T1000 (cell line): ENCODE results near the gene KISS1R.
"Not testable (repeated sequence)": the region's sequence is repeated elsewhere in the genome, so short reads cannot be mapped to it uniquely, and the experiment has no call there.

ENCODE experiments used
- DNase-seq: peaks from one replicate; lab custom pipeline; 2025; ENCODE audit warnings: mixed read lengths; lab: John Stamatoyannopoulos, UW

KISS1R gene

DNA sequence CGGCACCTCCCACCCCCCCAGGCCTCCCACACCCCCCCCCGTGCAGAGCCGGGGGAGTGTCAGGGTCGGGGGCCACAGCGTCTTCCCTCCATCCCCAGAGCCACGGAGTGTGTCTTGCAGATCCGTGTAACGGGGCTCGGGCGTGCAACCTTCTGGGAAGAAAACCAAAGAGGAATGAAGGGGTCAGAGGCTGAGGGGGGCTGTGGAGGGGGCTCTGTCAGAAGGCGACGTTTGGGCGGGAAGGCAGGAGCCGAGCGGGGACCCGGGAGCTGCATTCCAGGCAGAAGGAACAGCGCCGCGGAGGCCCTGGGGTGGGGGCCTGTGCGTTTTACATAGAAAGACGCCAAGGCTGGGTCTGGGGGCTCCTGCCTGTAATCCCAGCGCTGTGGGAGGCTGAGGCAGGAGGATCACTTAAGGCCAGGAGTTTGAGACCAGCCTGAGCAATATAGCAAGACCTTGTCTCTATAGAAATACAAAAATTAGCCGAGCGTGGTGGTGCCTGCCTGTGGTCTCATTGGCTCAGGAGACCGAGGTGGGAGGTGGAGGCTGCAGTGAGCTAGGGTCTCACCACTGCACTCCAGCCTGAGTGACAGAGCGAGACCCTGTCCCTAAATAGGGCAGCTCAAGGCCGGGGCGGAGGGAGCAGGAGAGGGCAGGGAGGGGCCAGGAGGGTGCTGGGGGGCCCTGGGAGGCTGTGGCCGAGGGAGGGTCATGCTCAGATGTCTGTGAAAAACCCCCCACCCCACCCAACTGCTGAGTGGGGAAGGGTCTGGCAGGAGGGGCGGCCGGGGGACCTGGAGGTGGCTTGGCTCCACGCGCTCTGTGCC, 36.5 kb downstream of the KISS1R start:
- DNase-seq: no peak

DNA sequence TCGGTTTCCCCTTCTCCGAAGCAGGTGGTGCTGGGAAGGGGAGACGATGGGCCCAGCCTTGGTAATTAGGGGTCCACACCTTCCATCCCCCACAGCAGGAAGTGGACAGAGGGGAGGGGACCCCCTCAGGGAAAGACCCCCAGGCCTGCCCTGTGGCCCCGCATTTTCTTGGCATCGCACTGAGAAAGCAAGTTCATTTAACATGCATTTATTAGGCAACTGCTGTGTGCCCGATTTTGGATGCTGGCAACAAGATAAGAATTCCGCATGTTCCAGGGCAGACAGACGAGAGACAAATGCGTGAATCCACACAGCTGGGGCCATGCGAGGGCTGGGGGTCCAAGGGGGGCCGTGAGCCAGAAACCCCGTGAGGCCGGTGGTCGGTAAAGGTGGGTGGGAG, 37.1 kb downstream of the KISS1R start:
- no peak for DNase-seq

DNA sequence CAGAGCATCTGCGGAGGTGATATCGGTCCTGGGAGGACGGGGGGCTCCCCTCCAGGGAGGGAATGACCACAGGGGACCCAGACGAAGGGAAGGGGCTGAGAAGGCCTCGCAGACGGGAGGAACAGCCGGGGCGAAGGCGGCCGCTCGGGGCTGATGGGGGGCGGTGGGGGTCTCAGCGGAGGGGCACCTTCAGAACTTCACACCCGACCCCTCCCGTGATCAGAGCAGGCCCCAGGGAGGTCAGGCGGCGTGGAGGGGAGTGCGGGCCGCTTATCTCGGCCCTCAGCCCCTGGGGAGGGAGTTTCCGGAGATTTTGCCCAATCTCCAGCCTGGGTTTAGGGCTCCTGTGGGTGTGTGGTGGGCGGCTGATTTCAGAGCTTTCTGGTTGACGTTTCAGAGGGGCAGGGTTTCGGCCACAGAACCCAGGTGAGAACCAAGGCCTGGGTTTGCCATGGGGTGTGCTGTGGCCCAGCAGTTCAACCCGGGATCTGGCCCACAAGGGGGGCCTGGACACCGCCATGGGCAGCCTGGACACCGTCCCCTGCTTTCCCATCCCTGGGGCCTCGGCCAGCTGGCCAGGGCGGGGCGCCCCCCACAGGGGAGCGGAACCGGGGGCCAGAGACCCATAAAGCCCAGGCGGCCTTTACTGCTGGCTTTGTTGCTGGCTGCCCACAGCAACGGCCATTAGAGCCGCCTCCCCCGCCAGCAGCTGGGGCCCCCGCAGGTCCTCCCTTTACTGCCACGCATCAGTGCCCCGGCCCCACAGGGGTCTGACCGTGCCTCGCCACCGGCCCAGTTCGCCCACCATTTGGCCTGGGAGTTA, 37.8 kb downstream of the KISS1R start:
- no peak for DNase-seq

DNA sequence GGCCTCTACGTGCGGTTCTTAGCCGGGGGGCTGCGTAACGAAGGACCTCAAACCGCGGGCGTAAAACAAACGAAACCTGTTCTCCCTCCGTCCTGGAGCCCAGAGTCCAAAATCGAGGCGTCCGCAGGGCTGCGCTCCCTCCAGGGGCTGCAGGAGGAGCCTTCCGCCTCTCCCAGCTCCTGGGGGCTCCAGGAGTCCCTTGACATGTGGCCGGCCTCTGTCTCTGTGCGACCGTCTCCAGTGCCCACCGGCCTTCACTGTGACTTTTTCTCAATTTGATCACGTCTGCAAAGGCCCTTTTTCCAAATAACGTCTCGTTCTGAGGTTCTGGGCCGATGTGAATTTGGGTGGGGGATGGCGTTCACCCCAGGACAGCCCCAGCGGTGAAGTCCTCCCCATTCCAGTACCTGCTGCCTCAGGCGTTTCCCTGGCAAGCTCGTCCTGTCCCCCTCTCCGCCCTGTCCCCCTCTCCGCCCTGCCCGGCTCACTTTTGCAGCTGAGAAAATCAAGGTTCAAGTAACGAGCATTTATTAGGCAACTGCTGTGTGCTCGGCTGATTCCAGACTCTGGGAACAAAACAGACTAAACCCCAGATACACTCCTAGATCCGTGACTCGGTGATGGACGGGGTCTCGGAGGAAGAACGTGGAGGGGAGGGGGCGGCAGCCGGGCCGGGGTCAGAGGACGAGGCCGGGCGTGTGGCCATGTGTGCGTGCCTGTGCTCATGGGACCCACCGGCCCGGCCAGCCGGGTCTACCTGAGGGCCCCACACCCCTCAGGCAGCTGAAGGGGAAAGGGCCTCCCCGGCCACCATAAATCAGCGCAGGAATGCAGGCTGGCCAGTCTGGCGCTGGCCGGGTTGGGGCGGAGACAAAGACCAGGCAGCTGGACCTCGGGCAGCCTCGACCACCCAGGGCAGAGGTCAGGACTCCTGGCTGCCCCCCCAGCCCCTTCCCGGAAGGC, 39.0 kb downstream of the KISS1R start:
- DNase-seq: no peak

DNA sequence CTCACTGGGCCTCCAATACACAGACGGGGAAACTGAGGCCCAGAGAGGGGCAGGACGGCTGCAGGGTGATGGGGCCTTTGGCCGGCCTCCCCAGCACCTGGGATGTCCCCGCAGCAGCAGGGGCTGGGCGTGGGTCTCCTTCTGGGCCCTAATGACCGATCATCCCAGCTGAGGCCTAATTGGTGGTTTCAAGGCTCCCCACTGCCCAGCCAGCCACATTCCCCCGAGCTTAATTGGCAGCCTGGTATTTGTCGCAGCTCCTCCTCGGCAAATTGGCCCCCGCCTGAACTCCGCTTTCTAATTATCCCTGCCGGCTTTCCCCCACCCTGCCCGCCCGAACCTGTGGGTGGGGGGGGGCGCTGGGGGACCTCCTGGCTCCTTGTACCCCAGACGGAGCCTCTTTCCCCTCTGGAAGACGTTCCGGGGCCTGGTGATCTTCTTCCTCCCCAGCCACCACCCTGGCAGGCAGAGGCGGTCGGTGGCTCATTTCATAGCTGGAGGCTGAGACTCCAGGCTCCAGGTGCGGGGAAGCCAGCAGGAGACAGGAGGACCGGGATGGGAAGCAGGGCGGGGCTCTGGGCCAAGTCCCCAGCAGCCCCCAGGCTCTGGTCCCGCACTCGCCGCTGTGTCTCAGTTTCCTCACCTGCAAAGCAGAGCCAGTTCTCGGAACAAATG, 39.8 kb downstream of the KISS1R start:
- no peak for DNase-seq

DNA sequence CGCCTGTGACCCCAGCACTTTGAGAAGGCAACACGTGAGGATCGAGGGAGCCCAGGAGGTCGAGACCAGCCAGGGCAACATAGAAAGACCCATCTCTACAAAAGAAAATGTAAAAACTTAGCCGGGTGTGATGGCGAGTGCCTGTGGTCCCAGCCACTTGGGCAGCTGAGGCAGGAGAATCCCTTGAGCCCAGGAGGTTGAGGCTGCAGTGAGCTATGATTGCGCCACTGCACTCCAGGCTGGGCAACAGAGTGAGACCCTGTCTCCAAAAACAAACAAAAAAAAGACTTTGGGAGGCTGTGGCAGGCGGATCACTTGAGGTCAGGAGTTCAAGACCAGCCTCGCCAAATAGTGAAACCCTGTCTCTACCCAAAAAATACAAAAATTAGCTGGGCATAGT, 40.4 kb downstream of the KISS1R start:
- not testable (repeated sequence) for DNase-seq

DNA sequence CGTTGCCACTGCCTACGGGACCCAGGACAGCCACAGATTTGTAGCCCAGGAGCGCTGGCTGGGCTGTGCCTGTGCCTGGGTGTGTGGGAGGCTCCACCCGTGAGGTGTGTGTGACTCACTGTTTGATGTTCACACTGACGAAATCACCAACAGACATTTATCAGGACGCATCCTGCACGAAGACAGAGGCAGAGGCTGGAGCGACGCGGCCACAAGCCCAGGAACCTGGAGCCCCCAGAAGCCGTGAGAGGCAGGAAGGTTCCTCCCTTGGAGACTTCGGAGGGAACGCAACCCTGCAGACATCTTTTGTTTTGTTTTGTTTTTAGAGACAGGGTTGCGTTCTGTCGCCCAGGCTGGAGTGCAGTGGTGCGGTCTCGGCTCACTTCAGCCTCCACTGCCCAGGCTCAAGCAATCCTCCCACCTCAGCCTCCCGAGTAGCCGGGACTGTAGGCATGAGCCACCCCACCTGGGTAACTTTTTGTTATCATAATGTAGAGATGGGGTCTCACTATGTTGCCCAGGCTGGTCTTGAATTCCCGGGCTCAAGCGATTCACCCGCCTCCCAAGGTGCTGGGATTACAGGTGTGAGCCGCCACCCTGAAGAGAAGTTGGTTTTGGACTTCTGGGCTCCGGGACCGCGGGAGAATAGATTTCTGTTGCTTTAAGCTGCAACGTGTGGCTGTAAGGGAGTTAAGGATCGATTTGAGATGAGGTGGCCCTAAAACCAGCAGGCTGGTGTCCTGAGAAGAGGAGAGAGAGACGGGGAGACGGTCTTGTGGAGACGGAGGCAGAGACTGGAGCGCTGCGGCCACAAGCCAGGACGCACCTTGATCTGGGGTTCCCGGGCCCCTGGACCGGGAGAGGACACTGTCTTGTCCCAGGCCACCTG, 42.1 kb downstream of the KISS1R start:
- no peak for DNase-seq

DNA sequence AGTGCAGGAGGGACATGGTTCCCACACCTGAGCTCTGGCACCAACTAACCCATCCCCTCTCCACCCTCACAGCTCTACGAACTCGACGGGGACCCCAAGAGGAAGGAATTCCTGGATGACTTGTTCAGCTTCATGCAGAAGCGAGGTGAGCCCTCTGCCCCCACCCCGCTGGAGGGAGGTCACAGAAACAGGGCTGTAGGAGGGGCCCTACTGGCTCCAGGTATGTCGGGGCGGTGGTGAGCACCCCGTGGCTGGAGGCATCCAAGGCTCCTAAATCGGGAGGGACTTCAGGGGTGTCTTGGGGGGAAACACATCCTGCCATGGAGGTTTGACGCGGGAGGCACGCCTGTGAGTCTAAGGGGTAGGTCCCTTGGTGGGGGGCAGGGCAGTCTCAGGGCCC, 42.9 kb downstream of the KISS1R start:
- DNase-seq: no peak

DNA sequence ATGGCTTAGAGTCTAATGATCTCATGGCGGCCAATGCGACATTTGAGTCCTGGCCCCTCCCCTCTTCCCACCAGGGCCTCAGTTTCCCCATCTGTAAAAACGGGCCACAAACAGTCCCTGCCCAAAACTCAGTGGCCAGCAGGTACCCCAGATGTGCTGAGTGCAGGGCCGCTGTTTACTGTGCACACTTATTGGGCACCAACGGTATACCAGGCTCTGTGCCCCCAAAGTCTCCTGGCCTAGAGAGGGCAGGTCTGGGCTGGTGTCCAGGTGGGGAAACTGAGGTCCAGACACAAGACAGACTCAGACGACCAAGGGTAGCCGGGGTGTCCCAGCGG, 43.4 kb downstream of the KISS1R start:
- DNase-seq: no peak

DNA sequence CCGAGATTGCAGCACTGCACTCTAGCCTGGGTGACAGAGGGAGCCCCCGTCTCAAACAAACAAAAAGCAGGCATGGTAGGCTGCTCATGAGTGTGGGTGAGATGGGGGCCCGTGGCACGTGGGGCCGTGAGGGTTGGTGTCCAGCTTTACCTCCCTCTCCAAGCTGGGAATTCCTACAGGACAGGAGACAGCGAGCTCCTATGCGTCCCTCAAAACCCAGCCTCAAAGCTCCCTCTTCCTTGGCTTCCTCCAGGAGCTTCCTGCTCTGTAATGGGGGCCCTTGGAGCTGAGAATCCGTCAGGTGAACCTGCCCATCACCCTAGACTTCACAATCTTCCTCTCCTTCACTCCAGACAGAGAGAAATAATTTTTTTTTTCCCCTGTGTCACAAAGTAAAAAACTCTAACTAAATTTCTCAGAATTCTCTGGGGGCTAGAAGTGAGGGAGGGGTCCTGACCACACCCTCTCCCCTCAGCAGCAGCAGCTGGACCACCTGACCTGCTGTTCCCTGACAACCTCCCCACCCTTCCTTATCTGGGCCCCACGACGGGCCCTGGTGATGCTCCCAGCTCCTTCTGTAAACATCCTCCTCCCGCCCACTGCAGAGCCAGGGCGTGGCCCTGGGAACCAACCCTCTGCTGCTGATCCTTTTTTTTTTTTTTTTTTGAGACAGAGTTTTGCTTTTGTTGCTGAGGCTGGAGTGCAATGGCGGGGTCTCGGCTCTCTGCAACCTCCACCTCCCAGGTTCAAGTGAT, 44.9 kb downstream of the KISS1R start:
- DNase-seq: no peak

DNA sequence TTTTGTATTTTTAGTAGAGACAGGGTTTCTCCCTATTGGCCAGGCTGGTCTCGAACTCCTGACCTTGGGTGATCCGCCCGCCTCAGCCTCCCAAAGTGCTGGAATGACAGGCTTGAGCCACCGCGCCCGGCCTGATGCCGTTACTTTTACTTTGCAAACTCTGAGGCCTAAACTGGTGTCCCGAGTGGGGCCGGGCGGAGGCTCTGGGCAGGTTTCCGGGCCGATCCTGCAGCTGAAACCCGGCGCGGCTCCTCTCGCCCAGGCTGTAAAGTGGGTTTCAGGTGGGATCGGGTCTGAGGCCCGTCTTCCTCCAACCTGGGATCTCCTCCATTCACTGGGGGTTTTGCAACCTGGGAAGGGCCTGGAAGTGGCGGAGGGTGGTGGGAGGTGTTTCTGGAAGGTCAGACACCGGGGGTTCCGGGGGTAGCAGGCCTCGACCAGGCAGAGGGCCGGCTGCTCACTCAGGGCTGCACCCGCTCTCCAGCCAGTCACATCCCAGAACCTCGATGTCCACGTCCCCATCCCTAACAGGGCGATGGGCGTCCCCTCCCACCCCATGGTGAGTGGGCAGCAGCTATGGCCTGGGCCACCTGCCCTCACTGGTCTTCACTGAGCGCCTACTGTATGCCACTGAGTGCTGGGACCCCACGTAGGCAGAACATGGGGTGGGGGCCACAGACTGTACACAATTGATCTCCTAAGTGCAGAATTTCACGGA, 45.7 kb downstream of the KISS1R start:
- no peak for DNase-seq

DNA sequence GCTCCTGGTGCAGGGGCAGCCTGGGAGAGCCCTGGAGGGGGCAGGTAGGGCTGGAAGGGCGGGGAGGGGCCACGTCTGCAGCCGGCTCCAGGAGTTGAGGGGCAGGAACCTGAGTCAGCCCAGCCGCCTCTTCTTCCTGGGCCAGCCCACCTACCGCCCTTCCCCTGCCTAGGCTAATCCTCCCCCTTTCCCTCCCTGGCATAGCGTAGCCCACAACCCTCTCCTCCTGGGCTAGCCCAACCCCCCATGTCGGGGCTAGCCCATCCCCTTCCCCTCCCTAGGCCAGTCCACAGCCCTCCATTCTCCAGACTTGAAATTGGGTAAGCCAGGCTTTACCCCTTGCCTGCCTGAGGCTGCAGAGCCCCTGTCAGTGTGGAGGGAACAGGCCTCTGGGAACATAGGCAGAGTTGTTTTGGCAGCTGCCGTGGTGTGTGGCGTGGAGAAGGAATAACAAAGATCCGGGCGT, 46.4 kb downstream of the KISS1R start:
- DNase-seq: no peak

DNA sequence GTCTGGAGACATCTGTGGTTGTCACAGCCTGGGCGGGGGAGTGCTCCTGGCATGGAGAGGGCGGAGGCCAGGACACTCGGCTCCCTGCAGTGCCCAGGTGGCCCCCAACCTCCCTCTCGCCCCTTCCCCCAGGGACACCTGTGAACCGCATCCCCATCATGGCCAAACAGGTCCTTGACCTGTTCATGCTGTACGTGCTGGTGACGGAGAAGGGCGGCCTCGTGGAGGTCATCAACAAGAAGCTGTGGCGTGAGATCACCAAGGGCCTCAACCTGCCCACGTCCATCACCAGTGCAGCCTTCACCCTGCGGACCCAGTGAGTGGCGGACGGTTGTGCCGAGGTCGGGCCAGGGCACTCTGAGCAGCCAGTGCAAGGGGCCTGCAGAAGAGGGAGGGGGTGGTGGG, 47.0 kb downstream of the KISS1R start:
- DNase-seq: no peak

DNA sequence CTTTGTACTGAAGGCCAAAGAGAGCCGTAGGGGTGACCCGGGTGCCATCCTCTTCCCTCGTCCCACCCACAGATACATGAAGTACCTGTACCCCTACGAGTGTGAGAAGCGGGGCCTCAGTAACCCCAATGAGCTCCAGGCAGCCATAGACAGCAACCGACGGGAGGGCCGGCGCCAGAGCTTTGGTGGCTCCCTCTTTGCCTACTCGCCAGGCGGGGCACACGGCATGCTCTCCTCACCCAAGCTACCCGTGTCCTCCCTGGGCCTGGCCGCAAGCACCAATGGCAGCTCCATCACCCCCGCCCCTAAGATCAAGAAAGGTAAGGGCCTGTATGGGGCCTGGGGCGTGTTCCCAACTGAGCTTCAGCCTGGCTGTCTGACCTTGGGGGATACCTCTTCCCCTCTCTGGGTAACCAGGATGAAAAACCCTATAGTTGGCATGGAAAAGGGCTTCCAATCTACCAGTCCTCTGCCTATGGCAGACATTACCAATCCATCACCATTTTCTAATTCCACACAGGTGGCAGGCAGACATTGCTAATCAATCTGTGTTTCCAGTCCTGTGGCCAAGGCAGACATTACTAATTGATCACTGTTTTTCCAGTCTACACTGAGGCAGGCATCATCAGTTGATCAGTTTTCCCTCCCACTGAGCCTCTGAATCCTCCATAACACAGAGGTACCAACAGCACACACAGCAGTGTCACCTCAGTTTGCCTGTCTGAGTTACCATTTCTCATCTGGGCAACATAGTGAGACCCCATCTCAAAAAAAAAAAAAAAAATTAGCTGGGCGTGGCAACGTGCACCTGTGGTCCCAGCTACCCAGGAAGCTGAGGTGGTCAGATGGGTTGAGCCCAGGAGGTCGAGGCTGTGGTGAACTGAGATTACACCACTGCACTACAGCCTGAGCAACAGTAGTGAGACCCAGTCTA, 47.9 kb downstream of the KISS1R start:
- no peak for DNase-seq

DNA sequence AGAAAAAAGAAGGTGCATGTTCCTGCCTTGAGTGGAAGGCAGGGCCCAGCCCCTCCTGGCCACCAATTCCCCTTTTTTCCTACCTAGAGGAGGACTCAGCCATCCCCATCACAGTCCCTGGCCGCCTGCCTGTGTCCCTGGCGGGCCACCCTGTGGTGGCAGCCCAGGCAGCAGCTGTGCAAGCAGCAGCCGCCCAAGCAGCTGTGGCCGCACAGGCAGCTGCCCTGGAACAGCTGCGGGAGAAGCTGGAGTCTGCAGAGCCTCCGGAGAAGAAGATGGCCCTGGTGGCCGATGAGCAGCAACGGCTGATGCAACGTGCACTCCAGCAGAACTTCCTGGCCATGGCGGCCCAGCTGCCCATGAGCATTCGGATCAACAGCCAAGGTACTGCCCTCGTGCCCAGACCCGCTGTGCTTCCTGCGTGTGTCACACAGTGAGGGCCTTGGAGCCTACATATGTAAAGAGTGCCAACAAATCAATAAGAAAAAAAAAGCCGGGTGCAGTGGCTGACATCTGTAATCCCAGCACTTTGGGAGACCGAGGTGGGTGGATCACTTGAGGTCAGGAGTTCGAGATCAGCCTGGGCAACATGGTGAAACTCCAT, 49.5 kb downstream of the KISS1R start:
- no peak for DNase-seq
